SJSA1 (cell line): ENCODE measurements around the gene RNASE7. TPM values are rescaled to one million over a fixed set of nuclear protein-coding genes. Genes with fewer than 3 reads are reported as not detected.

Experiments
- DNase-seq, 2 experiments: peaks; one replicate each; pipeline ENCODE4 v3.0.0-alpha.2; 2015 to 2020; ENCODE audit warnings: low spot score in 2 of 2, low read depth in 1 of 2
- H3K27ac ChIP-seq: fragments of 250-450 bp; sonication (Bioruptor Pico); 2 replicates; pipeline ENCODE4 v1.5.1; 2020; ENCODE audit warnings: mild to moderate bottlenecking, moderate library complexity
- H3K27me3 ChIP-seq: fragments of 250-450 bp; sonication (Bioruptor Pico); replicated peaks from 2 replicates; pipeline ENCODE4 v1.5.1; 2020; ENCODE audit warnings: mild to moderate bottlenecking, moderate library complexity
- H3K36me3 ChIP-seq: fragments of 250-450 bp; sonication (Bioruptor Pico); 2 replicates; pipeline ENCODE4 v1.5.1; 2020; ENCODE audit warnings: mild to moderate bottlenecking
- H3K4me1 ChIP-seq: fragments of 250-450 bp; sonication (Bioruptor Pico); replicated peaks from 2 replicates; pipeline ENCODE4 v1.6.1; 2021; ENCODE audit warnings: mild to moderate bottlenecking
- H3K4me3 ChIP-seq: fragments of 250-450 bp; sonication (Bioruptor Pico); 2 replicates; pipeline ENCODE4 v1.5.1; 2020; ENCODE audit warnings: mild to moderate bottlenecking
- H3K9me3 ChIP-seq: fragments of 250-450 bp; sonication (Bioruptor Pico); replicated peaks from 2 replicates; pipeline ENCODE4 v1.5.1; 2020; ENCODE audit warnings: mild to moderate bottlenecking
- total RNA-seq: library from RNA; depleted of rRNA; stranded (reverse); fragments of >200 nt; shearing (Covaris generic); gene quantifications from 2 replicates; pipeline ENCODE4 v1.2.3, GENCODE V29; 2014; rRNA removed

The RNASE7 gene
- total RNA-seq, 1 experiment from 2014 or later = not detected

- no peaks in the 10 kb centered on the region for H3K27me3 ChIP-seq
- DNase-seq = no peak
- H3K36me3 ChIP-seq = peaks cover 91% of the 10 kb centered on the region
- H3K4me3 ChIP-seq = no peak overlapping the region
- peak overlapping the region; percentile 60 for H3K27ac ChIP-seq
- H3K4me1 ChIP-seq = peaks cover 27% of the 10 kb centered on the region
- no peaks in the 10 kb centered on the region for H3K9me3 ChIP-seq
Measured at GRCh38 chr14:21086908-21087293, 44.7 kb downstream of the RNASE7 start.

- H3K27ac ChIP-seq = peak overlapping the region; percentile 60
- no peaks in the 10 kb centered on the region for H3K9me3 ChIP-seq
- H3K4me1 ChIP-seq = peaks cover 27% of the 10 kb centered on the region
- H3K36me3 ChIP-seq = peaks cover 90% of the 10 kb centered on the region
- DNase-seq = peak; percentile 55 to 63
- no peak overlapping the region for H3K4me3 ChIP-seq
- H3K27me3 ChIP-seq = no peaks in the 10 kb centered on the region
Measured at GRCh38 chr14:21087294-21088091, 45.3 kb downstream of the RNASE7 start.

- no peak for DNase-seq
Measured at GRCh38 chr14:21088687-21089086, 46.5 kb downstream of the RNASE7 start.

GRCh38 chr14:21089271-21089670, 47.1 kb downstream of the RNASE7 start:
- Histone ChIP-seq H3K9me3 (no peaks in the 10 kb centered on the region), H3K4me3 (no peak overlapping the region), H3K36me3 (peaks cover 76% of the 10 kb centered on the region), H3K27ac (no peak overlapping the region), H3K4me1 (peaks cover 20% of the 10 kb centered on the region), H3K27me3 (no peaks in the 10 kb centered on the region)
- DNase-seq = no peak

More at GRCh38 chr14:21088687-21089086, 46.5 kb downstream of the RNASE7 start:
- H3K36me3 ChIP-seq = peaks cover 82% of the 10 kb centered on the region
- no peak overlapping the region for H3K4me3 ChIP-seq
- no peak overlapping the region for H3K27ac ChIP-seq
- peaks cover 26% of the 10 kb centered on the region for H3K4me1 ChIP-seq
- H3K27me3 ChIP-seq = no peaks in the 10 kb centered on the region
- H3K9me3 ChIP-seq = no peaks in the 10 kb centered on the region

- Histone ChIP-seq H3K9me3 (no peaks in the 10 kb centered on the region), H3K27ac (no peak overlapping the region), H3K4me3 (no peak overlapping the region), H3K27me3 (no peaks in the 10 kb centered on the region), H3K4me1 (peaks cover 15% of the 10 kb centered on the region), H3K36me3 (peaks cover 70% of the 10 kb centered on the region)
- DNase-seq = no peak
Measured at GRCh38 chr14:21089877-21090193, 47.7 kb downstream of the RNASE7 start.

GRCh38 chr14:21090194-21090939, 48.2 kb downstream of the RNASE7 start:
- Histone ChIP-seq H3K36me3 (peaks cover 65% of the 10 kb centered on the region), H3K27me3 (no peaks in the 10 kb centered on the region), H3K9me3 (no peaks in the 10 kb centered on the region), H3K27ac (no peak overlapping the region), H3K4me1 (peaks cover 9% of the 10 kb centered on the region), H3K4me3 (no peak overlapping the region)
- no peak for DNase-seq

GRCh38 chr14:21090940-21091663, 48.9 kb downstream of the RNASE7 start:
- H3K4me3 ChIP-seq = no peak overlapping the region
- H3K4me1 ChIP-seq = peaks cover 7% of the 10 kb centered on the region
- DNase-seq = no peak
- peaks cover 58% of the 10 kb centered on the region for H3K36me3 ChIP-seq
- no peaks in the 10 kb centered on the region for H3K9me3 ChIP-seq
- no peaks in the 10 kb centered on the region for H3K27me3 ChIP-seq
- no peak overlapping the region for H3K27ac ChIP-seq

- H3K27ac ChIP-seq = no peak overlapping the region
Measured at GRCh38 chr14:21091821-21092272, 49.7 kb downstream of the RNASE7 start.

GRCh38 chr14:21092273-21093011, 50.3 kb downstream of the RNASE7 start:
- DNase-seq = peak; percentile 44 to 74
- peaks cover 44% of the 10 kb centered on the region for H3K36me3 ChIP-seq
- H3K27ac ChIP-seq = no peak overlapping the region
- H3K4me3 ChIP-seq = no peak overlapping the region
- no peaks in the 10 kb centered on the region for H3K9me3 ChIP-seq
- H3K4me1 ChIP-seq = peaks cover 1% of the 10 kb centered on the region
- no peaks in the 10 kb centered on the region for H3K27me3 ChIP-seq

More at GRCh38 chr14:21091821-21092272, 49.7 kb downstream of the RNASE7 start:
- Histone ChIP-seq H3K4me1 (peaks cover 7% of the 10 kb centered on the region), H3K36me3 (peaks cover 50% of the 10 kb centered on the region), H3K27me3 (no peaks in the 10 kb centered on the region), H3K9me3 (no peaks in the 10 kb centered on the region), H3K4me3 (no peak overlapping the region)
- no peak for DNase-seq

GRCh38 chr14:21093018-21093417, 50.9 kb downstream of the RNASE7 start:
- Histone ChIP-seq H3K27ac (no peak overlapping the region), H3K36me3 (peaks cover 38% of the 10 kb centered on the region), H3K27me3 (no peaks in the 10 kb centered on the region), H3K9me3 (no peaks in the 10 kb centered on the region), H3K4me3 (no peak overlapping the region), H3K4me1 (no peaks in the 10 kb centered on the region)
- DNase-seq = no peak

Other genes starting within 250 kb of the RNASE7 start
- not detected in 2 replicates for gene RNASE1, start 239.5 kb upstream of the RNASE7 start, total RNA-seq
- not detected in 2 replicates for gene RNASE3, start 151.0 kb upstream of the RNASE7 start, total RNA-seq
- not detected in 2 replicates for gene RNASE2, start 86.9 kb upstream of the RNASE7 start, total RNA-seq
- gene METTL17, start 52.4 kb upstream of the RNASE7 start, total RNA-seq = 37.8 and 73.1 TPM in 2 replicates
- not detected in 2 replicates for gene SLC39A2, start 43.1 kb upstream of the RNASE7 start, total RNA-seq
- 0.08 TPM in 1 of 2 replicates, not detected in the other for gene NDRG2, start 17.3 kb upstream of the RNASE7 start, total RNA-seq
- gene TPPP2, start 12.1 kb upstream of the RNASE7 start, total RNA-seq = not detected in 2 replicates
- gene RNASE13, start 7.6 kb upstream of the RNASE7 start, total RNA-seq = not detected in 2 replicates
- not detected in 2 replicates for gene RNASE8, start 15.5 kb downstream of the RNASE7 start, total RNA-seq
- gene ARHGEF40, start 27.9 kb downstream of the RNASE7 start, total RNA-seq = 38.7 and 42.2 TPM in 2 replicates
- gene ZNF219, start 56.3 kb downstream of the RNASE7 start, total RNA-seq = 3.2 and 16.8 TPM in 2 replicates
- not detected in 2 replicates for gene TMEM253, start 58.7 kb downstream of the RNASE7 start, total RNA-seq
- gene OR5AU1, start 113.7 kb downstream of the RNASE7 start, total RNA-seq = not detected in 2 replicates
- gene HNRNPC, start 227.1 kb downstream of the RNASE7 start, total RNA-seq = 1,058 and 1,156 TPM in 2 replicates
- not detected in 2 replicates for gene RPGRIP1, start 237.7 kb downstream of the RNASE7 start, total RNA-seq